Mesothelial cell of epicardium (in vitro differentiated cells): ENCODE measurements around the gene EXOC4. TPM values are rescaled to one million over a fixed set of nuclear protein-coding genes. Genes with fewer than 3 reads are reported as not detected.

Source experiments
- DNase-seq, 2 experiments: peaks; one replicate each; pipeline ENCODE4 v3.0.0; 2021; ENCODE audit warnings: low spot score in 2 of 2; ENCODE audit not compliant: unreplicated experiment in 2 of 2
- H3K27ac Mint-ChIP-seq: 2 replicates; pipeline ENCODE4 v1.8.0; 2021; ENCODE audit warnings: mixed read lengths
- H3K27me3 Mint-ChIP-seq: 2 replicates; pipeline ENCODE4 v1.8.0; 2021; ENCODE audit warnings: low read depth, mixed read lengths
- H3K36me3 Mint-ChIP-seq: 2 replicates; pipeline ENCODE4 v1.8.0; 2021; ENCODE audit warnings: mixed read lengths
- H3K4me1 Mint-ChIP-seq: 2 replicates; pipeline ENCODE4 v1.8.0; 2021; ENCODE audit warnings: mixed read lengths
- H3K4me3 Mint-ChIP-seq: 2 replicates; pipeline ENCODE4 v1.8.0; 2021; ENCODE audit warnings: mild to moderate bottlenecking, moderate library complexity, mixed read lengths
- H3K9me3 Mint-ChIP-seq: 2 replicates; pipeline ENCODE4 v1.8.0; 2021; ENCODE audit warnings: mixed read lengths
- total RNA-seq: library from RNA; stranded (reverse); gene quantifications from 3 replicates; pipeline ENCODE4 v1.2.1, GENCODE V29; 2021
- TF ChIP-seq, protein P1 (sequence below): fragments of 200-600 bp; sonication (generic); IDR thresholded peaks from one replicate; pipeline ENCODE4 v1.5.0; 2021; ENCODE audit warnings: antibody characterized with exemption; ENCODE audit not compliant: unreplicated experiment

The EXOC4 gene
- total RNA-seq, 1 donor from 2014 or later, result 105 TPM

DNA sequence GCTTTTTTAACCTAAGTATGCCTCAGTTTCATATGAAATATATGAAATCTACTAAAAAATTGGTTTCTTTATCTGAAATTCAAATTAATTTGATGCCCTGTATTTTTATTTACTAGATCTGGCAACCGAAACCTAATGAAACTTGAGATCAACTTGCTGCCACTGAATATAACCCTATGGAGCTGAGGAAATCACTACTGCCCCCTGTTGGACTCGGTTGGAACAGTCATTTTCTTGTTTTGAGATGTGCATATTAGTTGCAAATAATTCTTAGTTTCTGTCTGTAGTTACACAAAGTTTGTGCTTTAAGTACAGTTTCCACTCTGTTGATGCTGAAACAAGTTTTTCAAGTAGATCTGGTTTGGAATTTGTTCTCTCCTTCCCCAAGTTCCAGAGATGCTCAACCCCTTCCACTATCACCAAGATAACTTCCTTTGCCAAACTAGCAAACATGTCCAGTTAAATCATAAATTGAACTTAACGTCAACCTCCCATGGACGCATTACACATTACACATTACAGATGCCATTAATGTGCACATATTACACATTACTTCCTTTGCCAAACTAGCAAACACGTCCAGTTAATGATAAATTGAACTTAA, 22.2 kb upstream of the EXOC4 start:
- Mint-ChIP-seq H3K9me3 (peaks cover 3% of the 10 kb centered on the region), H3K4me1 (peaks cover 9% of the 10 kb centered on the region), H3K36me3 (no peaks in the 10 kb centered on the region), H3K4me3 (no peak overlapping the region), H3K27ac (no peak overlapping the region), H3K27me3 (peaks cover 21% of the 10 kb centered on the region)
- DNase-seq, result peak in 1 of 2 experiments; percentile 53
- TF ChIP-seq, protein P1, sequence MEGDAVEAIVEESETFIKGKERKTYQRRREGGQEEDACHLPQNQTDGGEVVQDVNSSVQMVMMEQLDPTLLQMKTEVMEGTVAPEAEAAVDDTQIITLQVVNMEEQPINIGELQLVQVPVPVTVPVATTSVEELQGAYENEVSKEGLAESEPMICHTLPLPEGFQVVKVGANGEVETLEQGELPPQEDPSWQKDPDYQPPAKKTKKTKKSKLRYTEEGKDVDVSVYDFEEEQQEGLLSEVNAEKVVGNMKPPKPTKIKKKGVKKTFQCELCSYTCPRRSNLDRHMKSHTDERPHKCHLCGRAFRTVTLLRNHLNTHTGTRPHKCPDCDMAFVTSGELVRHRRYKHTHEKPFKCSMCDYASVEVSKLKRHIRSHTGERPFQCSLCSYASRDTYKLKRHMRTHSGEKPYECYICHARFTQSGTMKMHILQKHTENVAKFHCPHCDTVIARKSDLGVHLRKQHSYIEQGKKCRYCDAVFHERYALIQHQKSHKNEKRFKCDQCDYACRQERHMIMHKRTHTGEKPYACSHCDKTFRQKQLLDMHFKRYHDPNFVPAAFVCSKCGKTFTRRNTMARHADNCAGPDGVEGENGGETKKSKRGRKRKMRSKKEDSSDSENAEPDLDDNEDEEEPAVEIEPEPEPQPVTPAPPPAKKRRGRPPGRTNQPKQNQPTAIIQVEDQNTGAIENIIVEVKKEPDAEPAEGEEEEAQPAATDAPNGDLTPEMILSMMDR, result peak; percentile 81

DNA sequence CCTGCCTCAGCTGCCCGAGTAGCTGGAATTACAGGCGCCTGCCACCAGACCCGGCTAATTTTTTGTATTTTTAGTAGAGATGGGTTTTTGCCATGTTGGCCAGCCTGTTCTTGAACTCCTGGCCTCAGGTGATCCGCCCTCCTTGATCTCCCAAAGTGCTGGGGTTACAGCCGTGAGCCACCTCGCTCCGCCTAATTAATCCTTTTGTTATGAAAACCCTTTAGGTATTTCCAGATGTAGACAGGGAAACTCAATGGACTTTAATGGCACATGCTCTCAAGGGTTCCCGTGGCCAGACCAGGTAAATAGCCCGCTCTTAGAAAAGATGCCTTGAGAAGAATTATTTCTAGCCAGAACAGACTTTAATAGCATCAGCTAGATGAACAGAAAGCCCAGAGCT, 19.7 kb upstream of the EXOC4 start:
- no peaks in the 10 kb centered on the region for H3K36me3 Mint-ChIP-seq
- no peak overlapping the region for H3K4me3 Mint-ChIP-seq
- TF ChIP-seq, protein P1, result no peak
- H3K4me1 Mint-ChIP-seq, result peaks cover 13% of the 10 kb centered on the region
- no peak for DNase-seq
- H3K27ac Mint-ChIP-seq, result no peak overlapping the region
- no peaks in the 10 kb centered on the region for H3K9me3 Mint-ChIP-seq
- peaks cover 21% of the 10 kb centered on the region for H3K27me3 Mint-ChIP-seq

DNA sequence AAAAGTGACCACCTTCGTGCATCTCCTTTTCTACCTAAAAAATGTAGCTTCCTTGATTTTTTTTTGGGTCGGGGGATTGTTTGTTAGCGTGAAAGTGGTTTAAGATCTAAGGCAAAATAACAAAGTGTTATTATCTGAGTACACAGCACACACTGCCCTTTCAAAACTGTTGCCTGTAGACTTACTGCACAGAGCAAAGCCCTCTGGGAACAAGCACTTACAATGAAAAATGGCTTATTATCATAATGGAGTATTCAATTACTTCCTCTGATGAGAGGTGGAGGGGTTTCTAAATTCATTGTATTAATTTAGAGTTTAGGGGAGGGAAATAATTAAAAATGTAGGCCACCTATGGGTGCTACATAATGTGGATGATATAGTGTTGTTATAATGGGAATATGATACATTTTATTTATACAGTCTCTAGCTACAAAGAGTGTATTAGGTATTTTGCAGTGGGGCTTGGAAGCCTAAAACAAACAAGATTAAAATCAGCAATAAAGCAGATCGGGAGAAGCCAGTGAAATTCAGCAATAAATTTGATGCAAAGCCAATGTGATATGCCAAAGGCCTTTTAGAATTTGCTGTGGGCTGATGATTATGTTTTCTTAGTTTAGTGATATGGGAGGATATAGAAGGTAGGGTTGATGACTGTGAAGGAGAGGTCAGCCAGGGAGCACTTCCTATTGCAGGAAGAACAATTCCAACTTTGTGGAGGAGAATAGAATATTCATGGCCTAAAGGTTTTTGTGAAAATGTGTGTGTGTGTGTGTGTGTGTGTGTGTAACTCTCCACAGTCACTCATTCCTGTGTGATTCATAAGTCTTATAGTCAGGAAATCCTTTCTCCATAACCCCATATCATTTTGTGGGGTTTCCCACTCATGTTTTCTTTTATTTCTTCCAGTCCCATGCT, 17.7 kb upstream of the EXOC4 start:
- Mint-ChIP-seq H3K4me3 (no peak overlapping the region), H3K27ac (peak overlapping the region; percentile 35), H3K36me3 (no peaks in the 10 kb centered on the region), H3K9me3 (no peaks in the 10 kb centered on the region), H3K27me3 (peaks cover 12% of the 10 kb centered on the region), H3K4me1 (peaks cover 13% of the 10 kb centered on the region)
- DNase-seq, result no peak
- TF ChIP-seq, protein P1, result no peak

DNA sequence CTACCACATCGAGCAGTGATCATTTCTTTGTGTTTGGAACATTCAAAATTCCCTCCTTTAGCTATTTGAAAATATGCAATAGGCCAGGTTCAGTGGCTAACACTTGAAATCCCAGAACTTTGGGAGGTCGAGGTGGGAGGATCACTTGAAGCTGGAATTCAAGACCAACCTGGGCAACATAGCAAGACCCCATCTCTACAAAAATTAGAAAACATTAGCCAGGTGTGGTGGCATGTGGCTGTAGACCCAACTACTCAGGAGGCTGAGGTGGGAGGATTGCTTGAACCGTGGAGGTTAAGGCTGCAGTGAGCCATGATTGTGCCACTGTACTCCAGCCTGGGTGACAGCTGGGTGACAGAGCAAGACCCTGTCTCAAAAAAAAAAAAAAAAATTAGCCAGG, 15.3 kb upstream of the EXOC4 start:
- Mint-ChIP-seq H3K9me3 (no peaks in the 10 kb centered on the region), H3K27me3 (peaks cover 10% of the 10 kb centered on the region), H3K36me3 (no peaks in the 10 kb centered on the region), H3K4me3 (no peak overlapping the region), H3K4me1 (peaks cover 13% of the 10 kb centered on the region), H3K27ac (no peak overlapping the region)
- TF ChIP-seq, protein P1, result no peak
- DNase-seq, result no peak

DNA sequence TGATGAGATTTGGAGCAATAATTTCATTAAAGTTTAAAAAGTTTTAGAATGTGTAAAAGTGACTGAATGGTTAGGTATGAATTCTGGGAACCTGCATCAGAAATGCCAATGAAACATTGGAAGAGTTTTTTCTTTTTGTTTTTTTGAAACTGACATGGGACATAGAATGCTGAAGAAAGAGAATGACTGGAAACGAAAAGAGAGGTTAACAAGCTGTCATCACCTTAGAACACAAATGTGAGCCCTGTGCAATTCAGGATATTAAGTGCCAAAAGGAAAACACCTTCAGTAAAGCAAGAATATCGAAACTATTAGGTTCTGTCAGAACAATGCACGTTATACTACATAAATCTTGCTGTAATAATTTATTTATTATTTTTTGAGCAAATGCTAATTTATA, 12.6 kb upstream of the EXOC4 start:
- H3K4me3 Mint-ChIP-seq, result no peak overlapping the region
- TF ChIP-seq, protein P1, result no peak
- no peak for DNase-seq
- H3K27me3 Mint-ChIP-seq, result peaks cover 12% of the 10 kb centered on the region
- H3K9me3 Mint-ChIP-seq, result no peaks in the 10 kb centered on the region
- H3K27ac Mint-ChIP-seq, result no peak overlapping the region
- H3K4me1 Mint-ChIP-seq, result peaks cover 7% of the 10 kb centered on the region
- no peaks in the 10 kb centered on the region for H3K36me3 Mint-ChIP-seq
